Smooth muscle cell (in vitro differentiated cells): ENCODE results near the gene CHD9. TPM values are rescaled to one million over a fixed set of nuclear protein-coding genes. Genes with fewer than 3 reads are reported as not detected.

Source experiments
- DNase-seq: peaks from one replicate; lab custom pipeline; 2025; ENCODE audit not compliant: unreplicated experiment; lab: John Stamatoyannopoulos, UW
- H2AFZ ChIP-seq: fragments of 200-600 bp; sonication (generic); 2 replicates; pipeline ENCODE4 v1.6.0; 2016; ENCODE audit warnings: antibody characterized with exemption, low read depth, mild to moderate bottlenecking
- H3F3A ChIP-seq: fragments of 200-600 bp; sonication (generic); 2 replicates; pipeline ENCODE4 v1.6.0; 2017; ENCODE audit warnings: antibody characterized with exemption, low read depth
- H3K27ac ChIP-seq: fragments of 200-600 bp; sonication (generic); 2 replicates; pipeline ENCODE4 v1.5.1; 2016; ENCODE audit warnings: low read depth, mild to moderate bottlenecking
- H3K27me3 ChIP-seq: fragments of 200-600 bp; sonication (generic); 2 replicates; pipeline ENCODE4 v1.6.1; 2016; ENCODE audit warnings: low read depth, mild to moderate bottlenecking
- H3K36me3 ChIP-seq: fragments of 200-600 bp; sonication (generic); 2 replicates; pipeline ENCODE4 v1.5.1; 2016; ENCODE audit warnings: low read depth
- H3K4me1 ChIP-seq: fragments of 200-600 bp; sonication (generic); 2 replicates; pipeline ENCODE4 v1.5.1; 2016; ENCODE audit warnings: low read depth
- H3K4me2 ChIP-seq: fragments of 200-600 bp; sonication (generic); 2 replicates; pipeline ENCODE4 v1.6.0; 2016; ENCODE audit warnings: mild to moderate bottlenecking
- H3K4me3 ChIP-seq: fragments of 200-600 bp; sonication (generic); 2 replicates; pipeline ENCODE4 v1.5.1; 2016; ENCODE audit warnings: mild to moderate bottlenecking
- H3K79me2 ChIP-seq: fragments of 200-600 bp; sonication (generic); 2 replicates; pipeline ENCODE4 v1.6.0; 2016; ENCODE audit warnings: low read depth, mild to moderate bottlenecking
- H3K9ac ChIP-seq: fragments of 200-600 bp; sonication (generic); 2 replicates; pipeline ENCODE4 v1.6.0; 2016; ENCODE audit warnings: low read depth
- H3K9me3 ChIP-seq: fragments of 200-600 bp; sonication (generic); replicated peaks from 2 replicates; pipeline ENCODE4 v1.5.1; 2016; ENCODE audit warnings: low read depth
- H4K20me1 ChIP-seq: fragments of 200-600 bp; sonication (generic); 2 replicates; pipeline ENCODE4 v1.6.0; 2016; ENCODE audit warnings: low read depth
- WGBS: methylation state at CpG from one replicate; pipeline ENCODE4 v1.1.7; 2016; ENCODE audit warnings: low lambda C conversion rate; 5-methylcytosine and 5-hydroxymethylcytosine counted together
- polyA plus RNA-seq: library from polyadenylated mRNA; unstranded; fragments of >200 nt; fragmentation: Nextera tagmentation; extraction: Ambion mirVana; gene quantifications from 2 replicates; pipeline ENCODE4 v1.2.1, GENCODE V29; 2016
- total RNA-seq: library from RNA; depleted of rRNA; stranded (reverse); fragments of >200 nt; gene quantifications from 2 replicates; pipeline ENCODE4 v1.2.3, GENCODE V29; 2014
- TF ChIP-seq, protein P1 (sequence below): fragments of 200-600 bp; sonication (generic); IDR thresholded peaks from 2 replicates; pipeline ENCODE4 v1.5.1; 2017; ENCODE audit warnings: borderline replicate concordance, mild to moderate bottlenecking, antibody characterized with exemption; ENCODE audit not compliant: insufficient read depth, poor library complexity, severe bottlenecking

The CHD9 gene
- total and polyA plus RNA-seq, 2 experiments from 2014 or later: 43.7 to 117 TPM

DNA sequence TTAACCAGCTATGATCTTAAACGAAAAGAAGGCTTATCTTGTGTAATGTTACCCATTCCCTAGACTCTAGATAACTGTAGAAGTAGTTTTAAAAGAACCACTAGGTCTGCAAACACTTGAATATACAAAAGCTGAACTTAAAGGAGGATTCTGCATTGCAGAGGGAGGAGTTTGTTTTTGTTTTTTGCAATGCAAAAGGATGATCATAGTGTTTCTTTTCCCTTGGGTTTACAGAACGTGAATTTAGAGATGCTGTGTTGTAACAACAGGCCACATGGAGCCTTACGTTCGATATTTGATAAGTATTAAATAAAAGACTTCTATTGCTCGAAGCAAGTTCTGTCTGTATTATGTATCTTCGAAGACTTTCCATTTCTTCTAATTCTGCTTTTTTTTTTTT, 77.6 kb downstream of the CHD9 start:
- Histone ChIP-seq H3K4me2 (peak overlapping the region; percentile 99), H2AFZ (no peak overlapping the region), H3K4me1 (peaks cover 17% of the 10 kb centered on the region), H3K36me3 (no peaks in the 10 kb centered on the region), H3F3A (peaks cover 3% of the 10 kb centered on the region), H3K79me2 (peaks cover 66% of the 10 kb centered on the region), H3K9ac (peak overlapping the region; percentile 91), H3K27me3 (no peaks in the 10 kb centered on the region), H3K4me3 (peak overlapping the region; percentile 93), H3K27ac (peak overlapping the region; percentile 92), H4K20me1 (peaks cover 54% of the 10 kb centered on the region), H3K9me3 (no peaks in the 10 kb centered on the region)
- WGBS: 64% methylated on average over 6 of the region's 6 CpGs
- TF ChIP-seq, protein P1, sequence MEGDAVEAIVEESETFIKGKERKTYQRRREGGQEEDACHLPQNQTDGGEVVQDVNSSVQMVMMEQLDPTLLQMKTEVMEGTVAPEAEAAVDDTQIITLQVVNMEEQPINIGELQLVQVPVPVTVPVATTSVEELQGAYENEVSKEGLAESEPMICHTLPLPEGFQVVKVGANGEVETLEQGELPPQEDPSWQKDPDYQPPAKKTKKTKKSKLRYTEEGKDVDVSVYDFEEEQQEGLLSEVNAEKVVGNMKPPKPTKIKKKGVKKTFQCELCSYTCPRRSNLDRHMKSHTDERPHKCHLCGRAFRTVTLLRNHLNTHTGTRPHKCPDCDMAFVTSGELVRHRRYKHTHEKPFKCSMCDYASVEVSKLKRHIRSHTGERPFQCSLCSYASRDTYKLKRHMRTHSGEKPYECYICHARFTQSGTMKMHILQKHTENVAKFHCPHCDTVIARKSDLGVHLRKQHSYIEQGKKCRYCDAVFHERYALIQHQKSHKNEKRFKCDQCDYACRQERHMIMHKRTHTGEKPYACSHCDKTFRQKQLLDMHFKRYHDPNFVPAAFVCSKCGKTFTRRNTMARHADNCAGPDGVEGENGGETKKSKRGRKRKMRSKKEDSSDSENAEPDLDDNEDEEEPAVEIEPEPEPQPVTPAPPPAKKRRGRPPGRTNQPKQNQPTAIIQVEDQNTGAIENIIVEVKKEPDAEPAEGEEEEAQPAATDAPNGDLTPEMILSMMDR: no peak
- DNase-seq: no peak

- Histone ChIP-seq H3K9ac (no peak overlapping the region), H3K79me2 (peaks cover 88% of the 10 kb centered on the region), H3F3A (no peaks in the 10 kb centered on the region), H3K36me3 (no peaks in the 10 kb centered on the region), H3K27me3 (no peaks in the 10 kb centered on the region), H3K27ac (no peak overlapping the region), H3K4me3 (no peak overlapping the region), H3K4me2 (no peak overlapping the region), H4K20me1 (peaks cover 79% of the 10 kb centered on the region), H2AFZ (no peak overlapping the region), H3K9me3 (no peaks in the 10 kb centered on the region), H3K4me1 (peaks cover 8% of the 10 kb centered on the region)
- DNase-seq: no peak
- TF ChIP-seq, protein P1: no peak
- 98% methylated on average over 2 of the region's 2 CpGs for WGBS
These were observed 80.5 kb downstream of the CHD9 start for GRCh38 chr16:53135329-53135728.

GRCh38 chr16:53142823-53143568, 88.2 kb downstream of the CHD9 start:
- Histone ChIP-seq H3K9ac (no peak overlapping the region), H3K27me3 (no peaks in the 10 kb centered on the region), H3K4me3 (no peak overlapping the region), H2AFZ (no peak overlapping the region), H3K4me2 (no peak overlapping the region), H4K20me1 (peaks cover 74% of the 10 kb centered on the region), H3K4me1 (no peaks in the 10 kb centered on the region), H3K9me3 (no peaks in the 10 kb centered on the region), H3F3A (no peaks in the 10 kb centered on the region), H3K36me3 (no peaks in the 10 kb centered on the region), H3K27ac (peak overlapping the region; percentile 65), H3K79me2 (peaks cover 100% of the 10 kb centered on the region)
- 95% methylated on average over 6 of the region's 6 CpGs for WGBS
- TF ChIP-seq, protein P1: no peak
- no peak for DNase-seq

GRCh38 chr16:53147500-53148065, 92.8 kb downstream of the CHD9 start:
- no peak overlapping the region for H3K27ac ChIP-seq
- no peak overlapping the region for H3K4me2 ChIP-seq
- H3K4me3 ChIP-seq: no peak overlapping the region
- H3K36me3 ChIP-seq: no peaks in the 10 kb centered on the region
- TF ChIP-seq, protein P1: no peak
- peaks cover 79% of the 10 kb centered on the region for H4K20me1 ChIP-seq
- H2AFZ ChIP-seq: no peak overlapping the region
- no peak for DNase-seq
- no peaks in the 10 kb centered on the region for H3F3A ChIP-seq
- no peak overlapping the region for H3K9ac ChIP-seq
- no peaks in the 10 kb centered on the region for H3K9me3 ChIP-seq
- no peaks in the 10 kb centered on the region for H3K27me3 ChIP-seq
- WGBS: 95% methylated on average over 3 of the region's 3 CpGs
- H3K4me1 ChIP-seq: no peaks in the 10 kb centered on the region
- peaks cover 99% of the 10 kb centered on the region for H3K79me2 ChIP-seq
